WTC11 (cell line): Measurements from ENCODE around the gene KRT5.
"Not testable (repeated sequence)": the region's sequence is repeated elsewhere in the genome, so short reads cannot be mapped to it uniquely, and the experiment has no call there.

Source experiments
- CTCF ChIP-seq: fragments of 200-600 bp; IDR thresholded peaks from 2 replicates; pipeline ENCODE4 v1.8.0; 2022; ENCODE audit warnings: antibody characterized with exemption
- FOXP1 ChIP-seq: sonication (generic); formaldehyde crosslinking; IDR thresholded peaks from 2 replicates; pipeline ENCODE4 v1.8.0; 2022; ENCODE audit warnings: missing genetic modification reagents, mild to moderate bottlenecking, moderate library complexity, borderline replicate concordance
- NR1H2 ChIP-seq: sonication (generic); formaldehyde crosslinking; IDR thresholded peaks from 2 replicates; pipeline ENCODE4 v1.9.0; 2021; ENCODE audit warnings: mild to moderate bottlenecking, moderate library complexity, missing genetic modification reagents

- TF ChIP-seq CTCF; NR1H2 (CRISPR knock-in tag); FOXP1 (CRISPR knock-in tag): not testable (repeated sequence)
Measured at GRCh38 chr12:52492405-52492804, 27.8 kb downstream of the KRT5 start.
